ENCODE measurements around the gene CARS1.
A peak's percentile ranks its signal among the peaks of the same experiment; 100 is the strongest.
"Not testable (repeated sequence)": the region's sequence is repeated elsewhere in the genome, so short reads cannot be mapped to it uniquely, and the experiment has no call there.

The CARS1 gene

GRCh38 chr11:3089236-3090061 is 32.2 kb upstream of the CARS1 start:
- DNase-seq (ENCODE audit: low spot score) = peak; percentile 5

- DNase-seq (ENCODE audit: low spot score) = peak; percentile 5
Observed at GRCh38 chr11:3088806-3089205, 31.6 kb upstream of the CARS1 start.

DNA sequence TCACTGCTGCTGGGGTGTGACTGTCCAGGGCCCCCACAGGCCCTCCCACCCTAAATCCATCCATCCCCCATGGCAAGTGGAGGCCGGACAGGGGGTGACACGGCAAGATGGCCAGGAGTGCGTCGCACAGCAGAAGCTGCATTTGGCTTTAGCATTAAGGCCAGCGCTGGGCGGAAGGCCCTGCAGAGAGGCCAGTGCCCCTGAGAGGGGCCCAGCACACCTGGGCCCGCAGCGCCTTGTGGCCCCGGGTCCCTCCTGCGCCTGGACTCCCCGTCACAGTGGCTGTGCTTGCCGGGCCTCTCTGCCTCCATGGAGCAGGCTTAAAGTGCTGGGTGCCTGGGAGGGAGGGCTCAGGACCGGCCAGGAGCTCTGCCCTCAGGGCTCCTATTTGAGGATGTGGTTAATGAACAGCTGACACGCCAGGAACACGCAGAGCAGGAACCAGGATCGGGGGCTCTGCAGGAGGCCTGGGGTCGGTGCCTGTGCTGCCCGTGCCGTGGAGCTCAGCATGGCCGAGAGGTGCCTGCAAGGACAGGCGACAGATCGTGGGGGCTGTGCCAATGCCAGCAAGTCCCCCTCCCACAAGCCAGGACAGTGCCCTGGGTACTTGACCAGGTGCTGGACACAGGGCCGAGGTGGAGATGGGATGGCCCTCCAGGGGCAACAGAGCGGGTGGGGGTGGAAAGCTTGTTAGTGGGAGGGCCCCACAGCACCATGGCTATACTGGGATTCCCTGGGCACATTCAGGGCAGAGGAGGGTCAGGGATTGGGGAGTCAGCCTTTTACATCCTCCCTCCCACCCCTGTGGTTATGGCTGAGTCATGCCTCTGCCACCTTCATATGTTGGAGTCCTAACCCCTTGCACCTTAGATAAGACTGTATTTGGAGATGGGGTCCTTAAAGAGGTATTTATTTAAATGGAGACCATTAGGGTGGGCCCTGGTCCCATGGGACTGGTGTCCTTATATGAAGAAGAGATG is 30.9 kb upstream of the CARS1 start:
- DNase-seq (ENCODE audit: low spot score) = peak; percentile 12

DNA sequence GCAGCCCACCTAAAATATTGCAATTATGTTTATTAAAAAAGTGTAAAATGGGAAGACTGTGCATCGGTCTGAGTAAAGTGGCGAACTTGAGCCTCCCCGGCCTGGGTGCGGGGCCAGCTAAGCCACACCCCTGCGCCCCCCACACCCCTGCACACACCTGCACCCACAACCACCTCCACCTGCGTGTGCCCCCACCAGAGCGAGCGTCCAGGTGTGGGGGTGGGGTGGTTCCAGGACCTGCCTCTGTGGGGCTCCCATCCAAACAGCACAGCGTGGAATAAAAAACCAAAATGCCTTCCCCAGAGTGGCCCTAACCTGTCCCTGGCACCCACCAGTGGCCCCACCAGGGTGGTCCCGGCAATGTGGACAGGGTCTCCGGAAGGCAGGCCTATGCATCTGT is 30.1 kb upstream of the CARS1 start:
- DNase-seq (ENCODE audit: low spot score) = peak; percentile 4

DNA sequence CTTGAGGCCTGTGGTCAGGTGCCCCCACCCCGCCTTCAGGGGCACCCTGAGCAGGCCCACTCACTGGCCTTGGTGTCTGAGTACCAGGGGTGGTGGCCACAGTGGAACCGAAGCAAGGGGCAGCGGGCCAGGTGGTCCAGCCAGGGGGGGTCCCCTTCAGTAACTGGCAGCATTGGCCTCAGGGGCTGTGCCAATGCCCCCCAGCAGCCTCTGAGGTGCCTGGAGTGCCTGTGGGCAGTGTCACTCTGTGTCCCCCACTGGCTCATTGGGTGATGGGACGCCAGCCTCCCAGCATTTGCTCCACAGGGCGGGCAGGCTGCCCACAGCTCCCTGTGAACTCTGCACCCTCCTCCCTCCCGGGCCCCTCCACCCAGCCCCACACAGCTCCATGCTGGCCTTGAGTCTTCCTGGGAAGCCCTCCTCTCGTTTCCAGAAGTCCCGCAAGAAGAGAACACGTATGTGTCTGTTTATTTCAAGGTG is 29.5 kb upstream of the CARS1 start:
- DNase-seq (ENCODE audit: low spot score) = no peak

- DNase-seq (ENCODE audit: low spot score) = no peak
Observed at GRCh38 chr11:3086114-3086513, 28.9 kb upstream of the CARS1 start.

- DNase-seq (ENCODE audit: low spot score) = no peak
Observed at GRCh38 chr11:3085052-3085451, 27.8 kb upstream of the CARS1 start.

DNA sequence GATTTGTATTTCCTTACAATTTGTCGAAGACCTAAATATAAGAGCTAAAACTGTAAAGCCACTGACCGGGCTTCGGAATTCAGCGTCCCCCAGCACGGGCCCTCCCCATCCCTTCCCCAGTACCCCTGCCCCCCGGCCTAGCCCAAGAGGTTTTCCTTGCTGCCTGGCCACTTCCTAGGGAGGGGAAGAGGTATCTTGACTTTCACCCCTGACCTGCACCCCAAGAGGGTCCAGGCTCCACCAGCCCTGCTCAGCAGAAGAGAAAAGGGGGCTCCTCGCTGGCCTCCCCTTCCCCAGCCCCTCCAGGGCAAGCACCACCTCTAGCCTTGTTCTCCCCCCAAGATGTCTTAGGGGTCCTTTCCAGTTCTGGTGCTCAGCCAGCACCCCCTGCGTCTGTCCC is 26.1 kb upstream of the CARS1 start:
- DNase-seq (ENCODE audit: low spot score) = no peak

- no peak for DNase-seq (ENCODE audit: low spot score)
Observed at GRCh38 chr11:3081386-3081751, 24.1 kb upstream of the CARS1 start.

DNA sequence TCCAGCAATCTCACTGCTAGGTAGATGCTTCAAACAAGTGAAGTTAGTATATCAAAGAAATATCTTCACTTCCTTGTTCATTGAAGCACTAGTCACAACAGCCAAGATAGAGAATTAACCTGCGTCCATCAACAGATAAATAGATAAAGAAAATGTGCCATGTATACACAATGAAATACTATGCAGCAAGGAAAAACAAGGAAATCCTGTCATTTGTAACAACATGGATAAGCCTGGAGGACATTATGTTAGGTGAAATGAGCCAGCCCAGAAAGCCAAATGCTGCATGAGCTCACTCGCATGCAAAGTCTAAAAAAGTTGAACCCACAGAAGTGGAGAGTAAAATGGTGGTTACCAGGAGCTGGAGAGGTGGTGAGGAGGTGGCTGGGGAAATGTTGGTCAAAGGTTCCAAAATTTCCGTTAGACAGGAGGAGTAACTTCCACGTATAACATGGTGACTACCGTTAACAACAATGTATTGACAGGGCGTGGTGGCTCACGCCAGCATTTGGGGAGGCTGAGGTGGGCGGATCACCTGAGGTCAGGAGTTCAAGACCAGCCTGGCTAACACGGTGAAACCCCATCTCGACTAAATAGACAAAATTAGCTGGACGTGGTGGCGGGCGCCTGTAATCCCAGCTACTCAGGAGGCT is 23.6 kb upstream of the CARS1 start:
- DNase-seq (ENCODE audit: low spot score) = no peak

DNA sequence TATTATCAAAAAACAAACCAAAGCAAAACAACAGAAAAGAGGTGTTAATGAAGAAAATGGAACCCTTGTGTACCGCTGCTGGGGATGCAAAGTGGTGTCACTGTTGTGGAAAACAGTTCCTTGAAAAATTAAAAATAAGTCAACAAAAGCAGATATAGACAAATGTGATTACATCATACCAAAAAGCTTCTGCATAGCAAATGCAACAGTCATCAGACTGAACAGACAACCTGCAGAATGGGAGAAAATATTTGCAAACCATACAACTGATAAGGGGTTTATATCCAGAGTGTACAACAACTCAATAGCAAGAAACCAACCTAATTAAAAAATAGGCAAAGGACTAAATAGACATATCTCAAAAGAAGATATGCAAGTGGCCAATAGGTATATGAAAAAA is 22.9 kb upstream of the CARS1 start:
- DNase-seq (ENCODE audit: low spot score) = no peak

DNA sequence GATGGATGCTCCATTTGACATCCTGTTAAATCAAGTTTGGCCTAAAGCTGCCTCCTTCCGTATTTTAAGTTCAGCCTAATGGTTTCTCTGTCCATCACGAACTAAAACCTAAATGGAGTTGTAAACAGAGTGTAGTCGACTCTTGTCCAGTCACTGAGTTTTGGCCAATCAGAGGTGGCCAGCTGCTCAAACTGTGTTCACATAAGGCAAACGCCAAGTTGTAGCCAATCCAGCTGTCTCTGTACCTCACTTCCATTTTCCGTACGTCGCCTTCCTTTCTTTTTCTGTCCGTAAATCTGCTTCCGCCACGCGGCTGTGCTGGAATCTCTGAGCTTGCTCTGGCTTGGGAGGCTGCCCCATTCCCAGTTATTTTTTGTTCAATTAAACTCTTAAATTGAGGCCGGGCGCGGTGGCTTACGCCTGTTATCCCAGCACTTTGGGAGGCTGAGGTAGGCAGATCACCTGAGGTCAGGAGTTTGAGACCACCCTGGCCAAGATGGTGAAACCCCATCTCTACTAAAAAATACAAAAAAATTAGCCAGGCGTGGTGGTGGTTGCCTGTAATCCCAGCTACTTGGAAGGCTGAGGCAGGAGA is 20.7 kb upstream of the CARS1 start:
- DNase-seq (ENCODE audit: low spot score) = no peak

DNA sequence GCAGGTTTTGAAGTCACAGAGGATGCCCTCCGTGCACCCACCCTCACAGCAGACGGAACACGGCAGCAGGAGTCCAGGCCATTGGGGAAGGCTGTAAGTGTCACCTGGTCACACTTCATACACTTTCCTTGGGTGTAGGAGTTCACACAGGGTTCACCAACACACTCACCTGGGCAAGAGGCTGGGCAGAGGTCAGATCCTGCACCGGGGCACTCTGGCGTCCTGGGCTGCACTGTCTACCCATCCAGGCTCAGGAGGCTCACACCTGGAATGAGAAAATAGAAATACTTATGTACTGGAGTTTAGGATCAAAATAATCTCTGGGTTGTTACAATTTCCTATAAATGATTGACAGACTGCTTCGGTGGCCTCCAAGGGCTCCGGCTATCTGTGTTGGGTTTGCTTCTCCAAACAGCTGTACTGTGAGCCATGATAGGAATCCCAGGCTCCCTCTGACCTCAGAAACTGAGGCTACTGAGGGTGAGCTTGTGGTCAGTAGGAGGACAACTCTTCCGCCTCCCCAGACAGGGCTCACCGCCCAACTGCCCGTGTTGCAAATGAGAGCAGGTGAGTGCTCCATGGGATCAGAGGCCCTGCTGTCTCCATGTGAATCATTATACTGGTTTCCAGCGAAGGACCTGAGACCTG is 20.1 kb upstream of the CARS1 start:
- no peak for DNase-seq (ENCODE audit: low spot score)

DNA sequence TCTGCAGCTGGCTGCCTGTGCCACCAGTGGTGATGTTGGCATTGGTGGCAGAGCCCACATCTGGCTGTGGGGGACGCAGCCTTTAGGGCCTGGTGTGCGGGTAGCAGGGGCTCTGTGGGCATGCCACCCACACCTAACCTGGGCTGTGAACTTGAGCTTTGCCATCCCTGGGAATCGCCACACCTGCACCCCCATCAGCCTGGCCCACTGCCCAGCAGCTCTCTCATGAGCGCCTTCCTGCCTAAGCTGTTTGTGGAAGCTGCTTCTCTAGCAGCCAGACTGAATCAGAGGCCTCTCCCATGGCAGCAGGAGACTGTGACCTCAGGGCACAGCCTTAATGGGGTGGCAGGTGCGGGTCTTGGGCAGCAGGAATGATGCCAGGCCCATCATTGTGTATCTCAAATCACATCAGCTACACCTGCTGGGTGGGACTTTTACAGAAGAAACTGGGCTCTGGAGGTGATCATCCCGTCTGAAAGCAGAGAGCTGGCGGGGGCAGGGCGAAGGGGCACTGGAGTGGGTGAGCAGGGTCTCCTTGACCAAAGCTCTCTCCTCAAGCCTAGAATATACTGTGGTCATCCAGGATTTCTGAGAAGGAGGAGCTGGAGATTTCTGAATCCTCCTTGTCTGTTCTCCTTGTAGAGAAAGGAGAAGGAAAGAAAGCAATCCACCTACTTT is 17.8 kb upstream of the CARS1 start:
- DNase-seq (ENCODE audit: low spot score) = no peak

- DNase-seq (ENCODE audit: low spot score) = peak; percentile 49
Observed at GRCh38 chr11:3073029-3073435, 15.8 kb upstream of the CARS1 start.

DNA sequence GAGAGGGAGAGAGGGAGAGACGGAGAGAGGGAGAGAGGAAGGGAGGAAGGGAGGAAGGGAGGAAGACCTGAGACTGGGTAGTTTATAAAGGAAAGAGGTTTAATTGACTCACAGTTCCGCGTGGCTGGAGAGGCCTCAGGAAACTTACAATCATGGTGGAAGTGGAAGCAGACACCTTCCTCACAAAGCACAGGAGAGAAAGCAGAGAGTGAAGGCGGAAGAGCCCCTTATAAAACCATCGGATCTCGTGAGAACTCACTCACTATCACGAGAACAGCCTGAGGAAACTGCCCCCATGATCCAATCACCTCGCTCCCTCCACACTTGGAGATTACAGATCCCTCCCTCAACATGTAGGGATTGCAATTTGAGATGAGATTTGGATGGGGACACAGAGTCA is 12.2 kb upstream of the CARS1 start:
- DNase-seq (ENCODE audit: low spot score) = no peak

DNA sequence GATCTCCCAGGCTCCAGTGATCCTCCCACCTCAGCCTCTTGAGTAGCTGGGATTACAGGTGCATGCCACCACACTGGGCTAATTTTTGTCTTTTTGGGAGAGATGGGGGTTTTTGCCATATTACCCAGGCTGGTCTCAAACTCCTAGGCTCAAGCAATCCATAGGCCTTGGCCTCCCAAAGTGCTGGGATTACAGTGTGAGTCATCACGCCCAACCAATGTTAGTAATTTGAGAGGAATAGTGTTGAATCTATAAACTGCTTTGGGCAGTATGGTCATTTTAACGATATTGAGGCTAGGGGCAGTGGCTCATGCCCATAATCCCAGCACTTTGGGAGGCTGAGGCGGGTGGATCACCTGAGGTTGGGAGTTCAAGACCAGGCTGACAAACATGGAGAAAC is 9.1 kb upstream of the CARS1 start:
- not testable (repeated sequence) for DNase-seq (ENCODE audit: low spot score)

- not testable (repeated sequence) for DNase-seq (ENCODE audit: low spot score)
Observed at GRCh38 chr11:3064709-3065108, 7.5 kb upstream of the CARS1 start.

GRCh38 chr11:3063876-3064275 is 6.7 kb upstream of the CARS1 start:
- not testable (repeated sequence) for DNase-seq (ENCODE audit: low spot score)

GRCh38 chr11:3063432-3063831 is 6.2 kb upstream of the CARS1 start:
- not testable (repeated sequence) for DNase-seq (ENCODE audit: low spot score)

Measured in GM03348 (cell line).